ENCODE data around the gene BTF3. TPM values are rescaled to one million over a fixed set of nuclear protein-coding genes. Genes with fewer than 3 reads are reported as not detected.
"Not testable (repeated sequence)": the region's sequence is repeated elsewhere in the genome, so short reads cannot be mapped to it uniquely, and the experiment has no call there.

BTF3 gene
- 1,000 to 10,000 TPM; 1,100 to 1,123 TPM for total RNA-seq

GRCh38 chr5:73498057-73498992 is at the start of gene BTF3:
Gene BTF3 (plus strand): TSS chr5:73498442. CDS start chr5:73498668, 226 bp downstream.
- CTCF ChIA-PET: interaction anchor here (0.6 to 1.4 kb wide), 4 partner anchors 9 to 48 kb away, joined by 3 to 5 read pairs (median 3); no protein-coding TSS in a partner anchor
- Mint-ChIP-seq H3K9me3 (no peaks in the 10 kb centered on the region), H3K27ac (peak within 1 kb of the TSS; percentile 96), H3K4me1 (ENCODE audit: low read depth) (peaks cover 42% of the 10 kb centered on the region), H3K4me3 (peak within 1 kb of the TSS; percentile 97), H3K36me3 (ENCODE audit: low read depth) (peaks cover 37% of the 10 kb centered on the region), H3K27me3 (ENCODE audit: low read depth) (peaks cover 3% of the 10 kb centered on the region)
- peak; percentile 95 for DNase-seq
- intact Hi-C loops (cut with micrococcal nuclease): loop anchor here (1.0 to 5.0 kb wide), 5 partner anchors 50 to 1269 kb away; partner anchors contain the start of genes ANKRA2, FOXD1, GFM2 and NSA2

DNA sequence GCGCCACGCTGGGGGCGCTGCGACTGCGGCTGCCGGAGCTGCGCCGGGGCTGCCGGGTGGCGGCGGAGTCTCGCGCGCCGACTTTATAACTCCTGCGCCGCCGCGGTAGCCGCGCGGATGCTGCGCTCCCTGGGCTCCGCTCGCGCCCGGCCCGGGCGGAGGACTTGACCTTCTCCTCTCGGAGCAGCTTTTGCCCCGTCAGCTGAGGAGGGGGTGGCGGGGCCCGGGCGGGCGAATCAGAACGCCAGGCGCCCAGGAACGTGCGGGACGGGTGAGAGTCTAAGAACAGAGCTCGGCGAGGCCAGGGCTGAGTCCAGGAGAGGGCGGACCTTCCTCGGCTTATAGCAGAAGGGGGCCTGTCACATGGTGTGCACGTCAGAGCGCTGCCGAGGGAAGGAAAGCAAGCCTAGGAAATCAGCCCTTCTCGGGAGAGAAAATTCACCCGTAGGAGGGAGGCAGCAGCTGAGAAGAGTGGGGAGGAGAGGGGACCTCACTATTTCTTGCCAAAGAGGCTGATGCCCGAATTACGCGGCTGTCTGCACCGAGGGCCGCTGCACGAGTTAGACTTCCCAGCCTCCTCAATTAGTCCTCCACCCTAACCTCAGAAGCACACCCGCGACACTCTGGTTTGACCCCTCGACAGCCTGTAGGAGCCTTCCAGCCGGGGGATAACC is 49.6 kb upstream of the BTF3 start, which contains the start of gene FOXD1:
TSS of gene FOXD1 (minus strand) at position 315 of the 674 bp plus-strand sequence. CDS start 415 bp downstream, outside the sequence.
- peak; percentile 49 for DNase-seq
- Mint-ChIP-seq H3K4me3 (peak within 1 kb of the TSS; percentile 77), H3K4me1 (ENCODE audit: low read depth) (peaks cover 2% of the 10 kb centered on the region), H3K27ac (no peak within 1 kb of the TSS), H3K36me3 (ENCODE audit: low read depth) (peaks cover 3% of the 10 kb centered on the region), H3K27me3 (ENCODE audit: low read depth) (peaks cover 72% of the 10 kb centered on the region), H3K9me3 (no peaks in the 10 kb centered on the region)
- CTCF ChIA-PET: interaction anchor here (1.3 kb wide), 1 partner anchor 28 kb away, joined by 3 read pairs; no protein-coding TSS in a partner anchor
- intact Hi-C loops (cut with micrococcal nuclease): loop anchor here (1.0 to 2.0 kb wide), 3 partner anchors 12 to 288 kb away; partner anchors contain the start of gene BTF3

GRCh38 chr5:73450137-73450536 is 48.1 kb upstream of the BTF3 start:
- Mint-ChIP-seq H3K4me1 (ENCODE audit: low read depth) (peaks cover 2% of the 10 kb centered on the region), H3K4me3 (no peak overlapping the region), H3K9me3 (no peaks in the 10 kb centered on the region), H3K27me3 (ENCODE audit: low read depth) (peaks cover 63% of the 10 kb centered on the region), H3K36me3 (ENCODE audit: low read depth) (no peaks in the 10 kb centered on the region), H3K27ac (no peak overlapping the region)
- no peak for DNase-seq
- CTCF ChIA-PET: interaction anchor here (0.7 to 1.5 kb wide), 3 partner anchors 49 to 294 kb away, joined by 3 read pairs; no protein-coding TSS in a partner anchor
- intact Hi-C loops (cut with micrococcal nuclease): loop anchor here (1.0 to 5.0 kb wide), 6 partner anchors 33 to 495 kb away; no protein-coding TSS in a partner anchor

GRCh38 chr5:73450672-73451223 is 47.5 kb upstream of the BTF3 start:
- CTCF ChIA-PET: interaction anchor here (0.8 to 1.5 kb wide), 15 partner anchors 9 to 235 kb away, joined by 3 to 7 read pairs (median 3); no protein-coding TSS in a partner anchor
- intact Hi-C loops (cut with micrococcal nuclease): loop anchor here (1.0 to 5.0 kb wide), 7 partner anchors 33 to 496 kb away; no protein-coding TSS in a partner anchor
- Mint-ChIP-seq H3K27me3 (ENCODE audit: low read depth) (peaks cover 65% of the 10 kb centered on the region), H3K4me1 (ENCODE audit: low read depth) (peaks cover 2% of the 10 kb centered on the region), H3K9me3 (no peaks in the 10 kb centered on the region), H3K36me3 (ENCODE audit: low read depth) (no peaks in the 10 kb centered on the region), H3K4me3 (no peak overlapping the region), H3K27ac (no peak overlapping the region)
- DNase-seq: no peak

GRCh38 chr5:73451224-73452130 is 46.8 kb upstream of the BTF3 start:
- Mint-ChIP-seq H3K27me3 (ENCODE audit: low read depth) (peaks cover 66% of the 10 kb centered on the region), H3K9me3 (no peaks in the 10 kb centered on the region), H3K36me3 (ENCODE audit: low read depth) (no peaks in the 10 kb centered on the region), H3K27ac (no peak overlapping the region), H3K4me3 (no peak overlapping the region), H3K4me1 (ENCODE audit: low read depth) (peaks cover 2% of the 10 kb centered on the region)
- DNase-seq: peak; percentile 58
- CTCF ChIA-PET: interaction anchor here (0.7 to 1.5 kb wide), 17 partner anchors 10 to 236 kb away, joined by 3 to 7 read pairs (median 3); no protein-coding TSS in a partner anchor
- intact Hi-C loops (cut with micrococcal nuclease): loop anchor here (1.0 to 5.0 kb wide), 7 partner anchors 34 to 531 kb away; no protein-coding TSS in a partner anchor

GRCh38 chr5:73452215-73452614 is 46.0 kb upstream of the BTF3 start:
- intact Hi-C loops (cut with micrococcal nuclease): loop anchor here (2.0 to 5.0 kb wide), 4 partner anchors 35 to 531 kb away; no protein-coding TSS in a partner anchor
- CTCF ChIA-PET: no interaction called here
- no peak overlapping the region for H3K27ac Mint-ChIP-seq
- H3K27me3 Mint-ChIP-seq (ENCODE audit: low read depth): peaks cover 67% of the 10 kb centered on the region
- H3K9me3 Mint-ChIP-seq: no peaks in the 10 kb centered on the region
- H3K36me3 Mint-ChIP-seq (ENCODE audit: low read depth): no peaks in the 10 kb centered on the region
- peaks cover 2% of the 10 kb centered on the region for H3K4me1 Mint-ChIP-seq (ENCODE audit: low read depth)
- no peak for DNase-seq
- no peak overlapping the region for H3K4me3 Mint-ChIP-seq

DNA sequence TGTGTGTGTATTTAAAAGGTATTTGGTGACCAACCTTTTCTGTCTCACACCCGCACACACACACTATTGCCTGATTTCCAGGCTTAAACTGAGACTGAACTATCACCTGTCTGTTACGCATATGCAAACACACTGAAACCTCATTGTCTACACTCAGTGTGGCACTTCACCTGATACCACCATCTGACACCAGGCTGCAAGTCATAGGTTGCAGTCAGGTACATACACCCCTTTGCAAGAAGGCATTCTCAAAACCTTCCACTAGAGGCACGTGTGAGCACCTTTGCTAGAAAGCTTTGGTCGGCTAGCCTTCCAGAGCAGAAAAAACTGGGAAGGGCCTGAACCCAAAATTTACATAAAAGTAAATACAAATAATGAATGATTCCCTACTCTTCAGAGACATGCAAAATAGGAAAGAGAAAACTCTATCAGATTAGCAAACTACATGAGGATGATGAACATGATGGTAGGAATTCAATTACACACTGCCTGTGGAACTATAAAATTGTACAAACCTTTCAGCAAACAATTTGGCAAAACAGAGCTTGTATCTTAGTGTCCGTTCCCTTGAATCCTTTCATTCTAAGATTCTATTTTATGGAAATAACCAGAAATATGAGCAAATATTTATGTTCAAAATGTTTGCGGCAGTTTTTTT is 43.7 kb upstream of the BTF3 start:
- H3K27ac Mint-ChIP-seq: no peak overlapping the region
- H3K4me1 Mint-ChIP-seq (ENCODE audit: low read depth): no peaks in the 10 kb centered on the region
- intact Hi-C loops (cut with micrococcal nuclease): loop anchor here (1.0 to 5.0 kb wide), 4 partner anchors 20 to 222 kb away; no protein-coding TSS in a partner anchor
- DNase-seq: peak; percentile 49
- H3K9me3 Mint-ChIP-seq: no peaks in the 10 kb centered on the region
- H3K36me3 Mint-ChIP-seq (ENCODE audit: low read depth): no peaks in the 10 kb centered on the region
- CTCF ChIA-PET: interaction anchor here (0.6 to 1.8 kb wide), 10 partner anchors 8 to 239 kb away, joined by 3 to 5 read pairs (median 4); no protein-coding TSS in a partner anchor
- peaks cover 61% of the 10 kb centered on the region for H3K27me3 Mint-ChIP-seq (ENCODE audit: low read depth)
- no peak overlapping the region for H3K4me3 Mint-ChIP-seq

- H3K27me3 Mint-ChIP-seq (ENCODE audit: low read depth): peaks cover 55% of the 10 kb centered on the region
- intact Hi-C loops (cut with micrococcal nuclease); CTCF ChIA-PET; H3K27ac Mint-ChIP-seq; H3K36me3 Mint-ChIP-seq (ENCODE audit: low read depth); H3K4me3 Mint-ChIP-seq; H3K9me3 Mint-ChIP-seq; DNase-seq; H3K4me1 Mint-ChIP-seq (ENCODE audit: low read depth): not testable (repeated sequence)
Measured at GRCh38 chr5:73456462-73456861, 41.8 kb upstream of the BTF3 start.

DNA sequence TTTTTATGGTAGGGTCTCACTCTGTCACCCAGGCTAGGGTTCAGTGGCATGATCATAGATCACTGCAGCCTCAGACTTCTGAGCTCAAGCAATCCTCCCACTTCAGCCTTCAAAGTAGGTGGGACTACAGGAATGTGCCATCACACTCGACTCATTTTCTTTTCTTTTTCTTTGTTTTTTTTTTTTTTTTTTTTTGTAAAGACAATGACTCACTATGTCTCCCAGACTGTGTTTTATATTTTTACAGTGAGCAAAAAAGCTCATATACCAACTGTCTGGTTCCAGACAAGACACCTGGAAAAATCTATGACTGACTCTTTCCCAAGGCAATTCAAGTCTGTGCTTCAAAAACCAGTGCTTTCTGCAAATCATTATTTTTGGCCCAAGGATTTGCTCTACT is 38.9 kb upstream of the BTF3 start:
- intact Hi-C loops (cut with micrococcal nuclease): no loop called here
- H3K27me3 Mint-ChIP-seq (ENCODE audit: low read depth): peaks cover 32% of the 10 kb centered on the region

DNA sequence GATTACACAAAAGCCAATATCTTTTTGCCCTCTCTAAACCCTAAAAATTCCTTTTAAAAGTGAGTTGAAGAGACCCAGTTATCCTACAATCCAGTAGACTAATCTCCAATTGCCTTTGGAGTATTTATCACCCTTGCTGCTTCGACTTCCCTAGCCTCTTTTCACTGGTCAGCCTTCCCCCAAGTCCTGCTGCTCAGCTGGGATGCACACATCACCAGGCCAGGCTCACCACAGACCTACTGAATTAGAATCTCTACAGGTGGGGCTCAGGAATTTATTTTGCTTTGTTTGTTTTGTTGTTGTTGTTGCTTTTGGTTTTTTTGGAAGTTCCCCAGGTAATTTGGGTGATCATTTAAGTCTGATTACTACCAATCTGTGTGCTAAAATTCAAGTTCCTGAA is 38.1 kb upstream of the BTF3 start:
- Mint-ChIP-seq H3K4me1 (ENCODE audit: low read depth) (no peaks in the 10 kb centered on the region), H3K36me3 (ENCODE audit: low read depth) (no peaks in the 10 kb centered on the region), H3K27me3 (ENCODE audit: low read depth) (peaks cover 32% of the 10 kb centered on the region), H3K9me3 (no peaks in the 10 kb centered on the region), H3K4me3 (no peak overlapping the region), H3K27ac (no peak overlapping the region)
- CTCF ChIA-PET: interaction anchor here (2.0 kb wide), 1 partner anchor 9 kb away, joined by 6 read pairs; no protein-coding TSS in a partner anchor
- DNase-seq: no peak
- intact Hi-C loops (cut with micrococcal nuclease): no loop called here

More for the DNA sequence above, 38.9 kb upstream of the BTF3 start:
- no peaks in the 10 kb centered on the region for H3K4me1 Mint-ChIP-seq (ENCODE audit: low read depth)
- CTCF ChIA-PET: interaction anchor here (0.6 to 0.7 kb wide), 2 partner anchors 48 to 503 kb away, joined by 3 to 4 read pairs; no protein-coding TSS in a partner anchor
- no peaks in the 10 kb centered on the region for H3K9me3 Mint-ChIP-seq
- no peak for DNase-seq
- no peak overlapping the region for H3K27ac Mint-ChIP-seq
- no peak overlapping the region for H3K4me3 Mint-ChIP-seq
- H3K36me3 Mint-ChIP-seq (ENCODE audit: low read depth): no peaks in the 10 kb centered on the region
